ENCODE results near the gene ATG2A. TPM values are rescaled to one million over a fixed set of nuclear protein-coding genes. Genes with fewer than 3 reads are reported as not detected.

Gene ATG2A
- 19.3 and 22.5 TPM in 2 replicates for total RNA-seq (2014; rRNA removed; shearing (Covaris generic))

DNA sequence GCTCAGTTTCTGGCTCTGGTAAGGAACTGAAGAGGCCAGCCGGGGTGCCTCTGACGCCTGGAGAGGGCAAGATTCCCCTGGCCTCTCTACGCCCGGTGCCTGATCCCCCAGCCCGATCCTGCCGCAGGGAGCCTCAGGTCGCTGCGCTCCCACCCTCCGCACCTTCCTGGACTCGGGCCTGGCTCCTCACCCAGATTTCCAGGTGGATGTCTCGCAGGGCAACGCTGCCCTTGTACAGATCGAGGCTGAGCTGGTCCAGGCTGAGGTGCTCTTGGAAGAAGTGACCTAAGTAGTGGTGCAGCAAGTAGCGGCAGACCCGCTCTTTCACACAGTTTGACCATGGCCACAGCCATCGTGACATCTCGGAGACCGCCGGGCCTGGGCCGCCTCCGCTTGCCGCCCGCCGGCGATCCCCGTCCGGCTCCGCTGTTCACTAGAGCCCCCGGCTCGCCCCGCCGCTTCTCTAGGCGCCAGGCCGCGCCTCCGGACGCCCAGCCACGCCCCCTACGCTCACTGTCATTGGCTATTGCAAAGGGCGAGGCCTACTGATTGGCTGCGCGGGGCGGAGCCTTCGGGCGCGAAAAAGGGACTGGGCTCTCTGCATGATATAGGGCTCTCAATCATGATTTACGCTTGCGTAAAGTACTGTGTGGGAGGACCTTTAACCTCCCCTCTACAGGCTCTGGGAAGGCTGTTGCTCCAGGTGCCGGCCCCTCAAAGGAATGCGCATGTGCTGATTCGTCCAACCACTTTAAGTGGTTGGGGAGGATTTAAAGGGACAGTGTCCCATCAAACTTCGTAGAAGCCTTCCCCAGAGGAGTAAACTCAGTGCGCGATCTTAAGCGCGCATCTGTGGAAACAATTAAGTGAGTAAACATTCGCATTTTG lies at the start of gene ATG2A:
ATG2A (minus strand) TSS at position 435 of the 888 bp plus-strand sequence; CDS start at position 361, 74 bp downstream.
- peak within 1 kb of the TSS; percentile 96 for H3K4me3 ChIP-seq (ENCODE audit: insufficient read depth, low read depth, low read length)
- peak; percentile 98 for DNase-seq
- H3K36me3 ChIP-seq (replicated peaks; ENCODE audit: control insufficient read depth, insufficient read depth, low read length): peaks cover 1% of the 10 kb centered on the region; the same call in 1 of the 2 replicates
- H3K27me3 ChIP-seq (ENCODE audit: control insufficient read depth, insufficient read depth, low read length): no peaks in the 10 kb centered on the region

DNA sequence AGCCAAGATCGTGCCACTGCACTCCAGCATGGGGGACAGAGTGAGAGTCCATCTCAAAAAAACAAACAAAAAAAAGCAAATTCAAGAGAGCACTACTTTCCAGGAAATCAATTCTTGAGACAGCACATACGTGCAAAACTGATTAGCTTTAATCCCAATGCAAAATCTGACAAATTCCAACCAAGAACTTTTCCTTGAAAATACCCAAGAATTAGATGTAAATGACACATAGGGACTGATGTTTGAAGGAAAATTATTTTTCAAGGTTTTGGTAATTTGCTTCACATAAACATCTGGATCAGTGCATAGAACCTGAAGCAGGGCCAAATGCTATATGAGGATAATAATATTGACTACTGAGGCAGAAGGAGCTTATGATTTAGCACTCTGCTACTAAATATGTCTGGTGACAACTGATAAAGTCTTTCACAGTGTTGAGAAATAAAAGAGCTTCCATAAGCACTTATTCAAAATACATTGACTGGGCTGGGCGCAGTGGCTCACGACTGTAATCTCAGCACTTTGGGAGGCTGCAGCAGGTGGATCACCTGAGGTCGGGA lies 46.1 kb upstream of the ATG2A start:
- no peak for DNase-seq
- Histone ChIP-seq H3K27me3 (ENCODE audit: control insufficient read depth, insufficient read depth, low read length) (no peaks in the 10 kb centered on the region), H3K4me3 (ENCODE audit: insufficient read depth, low read depth, low read length) (no peak overlapping the region), H3K36me3 (replicated peaks; ENCODE audit: control insufficient read depth, insufficient read depth, low read length) (no peaks in the 10 kb centered on the region)

DNA sequence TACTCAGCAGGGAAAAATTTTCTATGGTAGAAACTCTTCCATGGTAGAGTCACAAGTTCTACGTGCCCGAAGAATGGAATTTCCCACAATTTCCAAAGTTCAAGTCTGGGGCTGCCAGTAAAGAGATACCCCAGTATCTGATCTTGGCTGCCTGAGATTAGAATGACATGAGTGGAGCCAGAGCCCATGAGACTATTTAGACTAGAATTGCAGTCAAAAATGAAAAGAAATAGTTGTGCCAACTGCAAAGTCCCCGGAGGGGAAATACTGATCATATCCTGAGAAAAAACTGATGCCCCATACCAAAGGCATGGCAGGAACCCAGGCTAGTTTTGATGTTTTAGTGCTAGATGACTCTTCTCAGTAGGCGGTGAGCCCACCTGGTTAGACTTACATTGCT lies 43.7 kb upstream of the ATG2A start:
- no peaks in the 10 kb centered on the region for H3K27me3 ChIP-seq (ENCODE audit: control insufficient read depth, insufficient read depth, low read length)
- DNase-seq: no peak
- H3K36me3 ChIP-seq (replicated peaks; ENCODE audit: control insufficient read depth, insufficient read depth, low read length): no peaks in the 10 kb centered on the region
- H3K4me3 ChIP-seq (ENCODE audit: insufficient read depth, low read depth, low read length): no peak overlapping the region

DNA sequence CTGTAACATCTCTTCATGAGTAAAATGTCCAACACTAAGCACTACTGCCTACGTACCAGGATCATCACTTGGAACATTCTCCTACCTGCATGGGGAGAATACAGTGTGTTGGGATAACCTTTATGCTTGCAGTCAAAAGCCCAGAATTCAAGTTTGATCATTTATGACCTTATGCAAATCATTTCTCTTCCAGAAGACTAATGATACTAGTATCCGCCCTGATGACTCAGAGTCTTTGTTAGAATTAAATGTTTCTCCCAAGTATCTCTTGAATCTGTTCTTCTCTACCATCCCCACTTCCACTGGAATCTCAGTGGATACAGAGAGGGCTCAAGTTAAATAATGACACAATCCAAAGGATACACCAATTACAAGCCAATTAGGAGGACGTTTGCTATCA lies 42.5 kb upstream of the ATG2A start:
- H3K4me3 ChIP-seq (ENCODE audit: insufficient read depth, low read depth, low read length): no peak overlapping the region

DNA sequence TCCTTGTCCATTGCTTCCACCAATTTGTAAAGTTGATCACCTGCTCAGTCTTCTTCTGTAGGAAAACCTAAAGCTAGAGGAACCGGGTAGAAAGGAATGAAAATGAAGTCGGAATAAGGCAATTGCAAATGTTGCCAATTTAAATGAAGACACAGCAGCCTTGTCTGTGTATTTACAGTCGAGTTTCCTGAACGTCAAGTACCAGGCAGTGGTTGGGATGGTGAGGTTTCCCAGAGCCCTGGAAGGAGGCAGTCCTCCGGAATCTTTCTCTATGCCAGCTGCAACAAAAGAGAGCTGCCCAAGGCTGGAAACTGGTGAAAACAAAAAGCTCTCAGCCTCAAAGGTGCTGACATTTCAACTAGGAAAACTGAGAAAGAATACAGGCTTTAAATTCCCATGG lies 37.2 kb upstream of the ATG2A start:
- Histone ChIP-seq H3K36me3 (replicated peaks; ENCODE audit: control insufficient read depth, insufficient read depth, low read length) (no peaks in the 10 kb centered on the region), H3K4me3 (ENCODE audit: insufficient read depth, low read depth, low read length) (no peak overlapping the region), H3K27me3 (ENCODE audit: control insufficient read depth, insufficient read depth, low read length) (no peaks in the 10 kb centered on the region; the same call in 1 of the 2 replicates)
- DNase-seq: no peak

More for the DNA sequence above, 42.5 kb upstream of the ATG2A start:
- H3K27me3 ChIP-seq (ENCODE audit: control insufficient read depth, insufficient read depth, low read length): no peaks in the 10 kb centered on the region; the same call in 1 of the 2 replicates
- no peak for DNase-seq
- no peaks in the 10 kb centered on the region for H3K36me3 ChIP-seq (replicated peaks; ENCODE audit: control insufficient read depth, insufficient read depth, low read length)

DNA sequence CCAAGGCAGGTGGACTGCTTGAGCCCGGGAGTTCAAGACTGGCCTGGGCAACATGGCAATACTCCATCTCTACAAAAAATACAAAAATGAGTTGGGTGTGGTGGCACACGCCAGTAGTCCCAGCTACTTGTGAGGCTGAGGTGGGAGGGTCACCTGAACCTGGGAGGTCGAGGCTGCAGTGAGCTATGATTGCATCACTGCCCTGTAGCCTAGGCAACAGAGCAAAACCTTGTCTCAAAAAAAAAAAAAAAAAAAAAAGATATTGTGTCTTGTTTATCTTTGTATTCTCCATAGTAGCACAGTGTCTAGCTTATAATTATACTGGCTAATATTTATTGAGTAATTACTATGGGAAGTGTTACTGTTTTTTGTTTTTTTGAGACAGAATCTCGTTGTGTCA lies 34.5 kb upstream of the ATG2A start:
- DNase-seq: no peak
- Histone ChIP-seq H3K27me3 (ENCODE audit: control insufficient read depth, insufficient read depth, low read length) (no peaks in the 10 kb centered on the region; the same call in 1 of the 2 replicates), H3K36me3 (replicated peaks; ENCODE audit: control insufficient read depth, insufficient read depth, low read length) (no peaks in the 10 kb centered on the region), H3K4me3 (ENCODE audit: insufficient read depth, low read depth, low read length) (no peak overlapping the region)

DNA sequence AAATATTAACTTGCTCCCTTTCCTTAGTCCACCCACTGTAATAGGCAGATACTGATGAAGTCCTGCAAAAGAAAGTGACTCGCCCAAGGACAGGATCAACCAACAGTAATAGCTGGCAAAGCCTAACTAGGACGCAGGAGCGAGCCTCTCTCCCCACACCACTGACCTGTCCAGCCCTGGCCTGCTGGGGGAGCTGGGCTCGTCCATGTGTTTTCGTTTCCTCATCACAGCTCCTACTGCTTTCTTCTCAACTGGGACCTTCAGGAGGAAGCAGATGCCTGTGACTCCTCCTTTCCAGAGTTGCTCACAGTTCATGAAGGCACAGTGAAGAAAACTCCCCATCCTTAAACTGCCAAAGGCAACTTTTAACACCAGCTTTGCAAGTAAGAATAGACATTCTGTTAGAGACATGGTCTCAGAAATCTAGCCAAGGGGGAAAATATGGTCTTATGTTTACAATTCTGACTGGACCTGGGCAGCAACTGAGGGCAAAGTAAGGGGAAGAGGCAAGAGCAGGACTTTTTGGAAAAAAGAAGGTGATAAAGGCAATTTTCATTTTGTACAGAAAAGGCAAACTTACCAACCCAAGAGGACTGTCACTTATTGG lies 30.3 kb upstream of the ATG2A start:
- Histone ChIP-seq H3K27me3 (ENCODE audit: control insufficient read depth, insufficient read depth, low read length) (no peaks in the 10 kb centered on the region), H3K36me3 (replicated peaks; ENCODE audit: control insufficient read depth, insufficient read depth, low read length) (no peaks in the 10 kb centered on the region), H3K4me3 (ENCODE audit: insufficient read depth, low read depth, low read length) (no peak overlapping the region)
- no peak for DNase-seq

DNA sequence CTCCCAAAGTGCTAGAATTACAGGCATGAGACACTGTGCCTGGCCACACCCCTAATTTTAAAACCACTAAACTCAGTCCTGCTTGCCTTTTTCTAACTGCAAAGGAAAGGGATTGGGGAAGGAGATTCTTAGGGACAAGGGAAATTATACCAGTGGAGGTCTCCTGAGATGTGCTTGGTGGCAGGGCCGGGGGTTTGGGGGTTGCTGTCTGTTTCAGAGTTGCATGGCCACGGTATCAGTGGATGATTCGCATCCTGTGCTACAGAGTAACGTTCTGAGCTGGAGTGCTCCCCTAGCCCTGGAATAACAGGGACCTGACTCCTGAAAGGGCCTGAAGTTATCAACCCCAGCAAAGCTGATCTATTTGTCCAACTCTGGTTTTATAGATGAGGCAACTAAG lies 19.5 kb upstream of the ATG2A start:
- Histone ChIP-seq H3K36me3 (replicated peaks; ENCODE audit: control insufficient read depth, insufficient read depth, low read length) (no peaks in the 10 kb centered on the region), H3K4me3 (ENCODE audit: insufficient read depth, low read depth, low read length) (no peak overlapping the region), H3K27me3 (ENCODE audit: control insufficient read depth, insufficient read depth, low read length) (no peaks in the 10 kb centered on the region; the same call in 1 of the 2 replicates)
- no peak for DNase-seq

DNA sequence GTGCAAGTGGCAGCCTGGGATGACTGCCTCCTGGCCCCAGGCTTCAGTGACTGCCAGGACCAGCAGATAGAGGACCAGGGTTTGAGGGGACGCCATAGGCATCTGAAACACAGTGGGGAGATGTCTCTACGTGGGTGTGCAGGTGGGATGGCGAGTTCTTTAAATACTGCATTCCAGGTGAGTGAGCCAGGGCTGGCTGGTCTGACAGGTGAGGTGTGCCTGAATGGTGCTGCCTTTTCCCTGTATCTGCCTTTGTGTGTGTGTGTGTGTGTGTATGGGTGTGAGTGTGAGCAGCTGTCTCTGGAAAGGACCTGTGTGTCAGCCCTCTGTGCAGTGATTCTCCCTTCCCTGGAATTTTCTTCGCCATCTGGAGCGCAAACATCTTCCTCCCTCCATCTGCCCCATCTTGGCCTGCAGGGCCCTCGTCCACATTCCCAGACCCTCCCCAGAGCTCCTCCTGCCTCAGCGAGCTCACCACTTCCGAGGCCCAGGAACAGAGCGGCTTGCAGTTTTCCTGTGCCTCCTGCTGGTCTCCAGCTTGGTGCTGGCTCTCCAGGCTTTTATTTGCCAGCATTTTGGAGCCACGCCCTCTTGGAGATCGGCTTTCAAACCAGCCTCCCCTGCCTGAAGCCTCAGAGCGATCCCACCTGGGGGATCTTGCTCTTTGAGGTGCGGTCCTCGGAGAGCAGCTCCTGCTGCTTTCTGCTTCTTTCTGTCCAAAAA lies 18.5 kb upstream of the ATG2A start, which contains the start of gene GPHA2:
GPHA2 (minus strand) TSS at position 535 of the 723 bp plus-strand sequence; CDS start at position 102, 433 bp downstream.
- H3K27me3 ChIP-seq (ENCODE audit: control insufficient read depth, insufficient read depth, low read length): no peaks in the 10 kb centered on the region; the same call in 1 of the 2 replicates
- DNase-seq: peak; percentile 87
- H3K36me3 ChIP-seq (replicated peaks; ENCODE audit: control insufficient read depth, insufficient read depth, low read length): no peaks in the 10 kb centered on the region; the same call in 1 of the 2 replicates
- no peak within 1 kb of the TSS for H3K4me3 ChIP-seq (ENCODE audit: insufficient read depth, low read depth, low read length)

DNA sequence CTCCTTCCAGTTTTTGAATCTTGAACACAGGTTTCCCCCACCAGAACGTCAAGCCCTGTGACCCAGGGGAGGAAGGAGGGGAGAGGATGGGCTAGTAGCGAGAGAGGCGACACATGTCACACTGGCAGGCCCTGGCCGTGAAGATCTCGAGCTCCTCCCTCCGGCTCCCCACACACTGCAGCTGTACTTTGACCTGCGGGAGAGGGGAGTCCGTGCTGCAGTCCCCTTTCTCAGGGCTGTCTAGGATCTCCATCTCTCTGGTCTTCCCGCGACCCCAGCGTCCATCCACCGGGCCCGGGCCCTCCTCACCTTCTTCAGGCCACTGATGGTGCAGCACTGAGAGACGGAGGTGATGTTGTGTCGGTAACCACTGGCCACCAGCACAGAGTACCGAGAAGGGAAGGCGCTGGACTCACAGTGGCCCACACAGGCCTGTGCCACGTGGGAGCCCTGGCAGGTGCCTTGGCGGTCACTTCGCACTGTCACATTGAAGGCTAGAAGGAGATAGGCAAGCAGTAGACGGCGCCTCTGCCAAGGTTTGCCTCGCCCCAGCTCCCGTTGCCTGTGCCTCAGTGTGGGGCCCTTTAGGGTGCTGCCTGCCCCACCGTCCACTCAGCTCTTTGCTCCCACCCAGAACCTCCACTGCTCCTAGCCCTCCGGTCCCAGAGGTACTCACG lies 17.8 kb upstream of the ATG2A start:
- Histone ChIP-seq H3K36me3 (replicated peaks; ENCODE audit: control insufficient read depth, insufficient read depth, low read length) (no peaks in the 10 kb centered on the region; the same call in 1 of the 2 replicates), H3K27me3 (ENCODE audit: control insufficient read depth, insufficient read depth, low read length) (no peaks in the 10 kb centered on the region; the same call in 1 of the 2 replicates), H3K4me3 (ENCODE audit: insufficient read depth, low read depth, low read length) (no peak overlapping the region)
- peak; percentile 62 for DNase-seq

DNA sequence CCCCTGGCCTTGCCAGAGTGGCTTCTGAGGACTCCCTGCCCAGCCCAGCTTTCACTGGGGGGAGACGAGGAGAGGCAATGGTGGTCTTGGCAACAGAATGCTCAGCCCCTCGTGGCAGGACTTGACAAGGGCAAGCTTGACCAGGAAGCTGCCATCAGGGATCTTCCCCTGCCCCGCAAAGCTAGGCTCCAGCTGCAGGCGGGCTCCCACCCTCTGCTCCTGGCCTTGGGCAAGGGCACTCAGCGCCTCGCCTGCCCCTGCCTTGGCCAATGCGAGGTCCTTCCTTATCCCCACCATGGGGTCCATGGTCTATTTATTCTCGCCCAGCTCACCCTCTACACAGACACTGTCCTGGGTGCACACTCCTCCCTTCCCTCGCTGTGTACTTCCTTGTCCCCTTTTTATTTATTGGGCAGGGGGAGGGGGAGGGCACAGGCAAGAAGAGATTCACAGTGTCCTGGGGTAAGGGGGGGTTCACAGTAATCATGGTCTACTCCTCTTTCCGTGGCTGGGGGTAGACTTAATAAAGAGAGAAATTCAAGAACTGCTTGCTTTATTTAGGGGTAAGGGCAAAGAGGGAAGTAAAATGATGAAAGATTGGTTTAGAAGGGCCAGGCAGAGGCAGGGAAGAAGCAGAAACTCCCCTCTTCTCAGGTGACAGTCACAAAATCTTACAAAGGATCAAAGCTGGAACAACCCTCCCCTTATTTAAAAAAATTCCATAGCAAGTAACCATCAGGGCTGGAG lies 17.1 kb upstream of the ATG2A start:
- no peaks in the 10 kb centered on the region; the same call in 1 of the 2 replicates for H3K36me3 ChIP-seq (replicated peaks; ENCODE audit: control insufficient read depth, insufficient read depth, low read length)
- H3K4me3 ChIP-seq (ENCODE audit: insufficient read depth, low read depth, low read length): no peak overlapping the region
- H3K27me3 ChIP-seq (ENCODE audit: control insufficient read depth, insufficient read depth, low read length): no peaks in the 10 kb centered on the region; the same call in 1 of the 2 replicates
- no peak for DNase-seq

DNA sequence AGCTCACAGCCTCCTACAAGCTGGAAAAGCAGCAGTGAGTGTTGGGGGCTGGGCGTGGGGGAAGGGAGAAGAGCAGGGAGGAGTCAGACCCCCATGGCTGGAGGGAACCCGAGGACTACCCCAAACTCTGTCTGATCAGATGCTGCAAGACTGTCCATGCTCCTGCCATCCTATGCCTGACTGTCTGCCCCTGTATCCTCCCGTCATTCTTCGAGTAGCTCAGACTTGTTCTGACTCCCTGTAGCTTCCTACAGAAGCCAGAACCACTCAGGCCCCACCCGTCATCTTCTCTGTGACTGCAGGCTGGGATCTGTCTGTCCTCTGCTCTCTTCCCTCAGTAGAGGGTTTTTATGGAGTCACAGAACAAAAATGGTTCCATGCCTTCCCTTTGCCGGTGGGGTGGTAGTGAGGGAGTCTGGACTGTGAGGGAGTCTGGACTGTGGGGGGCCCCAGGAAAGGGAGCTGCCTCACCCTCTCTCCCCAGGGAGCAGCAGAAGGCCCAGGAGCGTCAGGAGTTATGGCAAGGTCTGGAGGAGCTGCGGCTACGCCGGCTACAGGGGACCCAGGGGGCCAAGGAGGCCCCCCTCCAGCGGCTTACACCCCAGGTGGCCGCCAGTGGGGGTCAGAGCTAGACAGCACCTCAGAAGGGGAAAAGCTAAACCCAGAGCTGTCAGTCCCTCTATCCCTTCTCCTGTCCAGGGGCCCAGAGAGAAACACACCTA lies 16.4 kb upstream of the ATG2A start:
- H3K27me3 ChIP-seq (ENCODE audit: control insufficient read depth, insufficient read depth, low read length): no peaks in the 10 kb centered on the region; the same call in 1 of the 2 replicates
- DNase-seq: no peak

More for the DNA sequence above, 16.4 kb upstream of the ATG2A start:
- Histone ChIP-seq H3K4me3 (ENCODE audit: insufficient read depth, low read depth, low read length) (no peak overlapping the region), H3K36me3 (replicated peaks; ENCODE audit: control insufficient read depth, insufficient read depth, low read length) (no peaks in the 10 kb centered on the region; the same call in 1 of the 2 replicates)
